ENCODE data around the gene ZNF274. TPM values are rescaled to one million over a fixed set of nuclear protein-coding genes. Genes with fewer than 3 reads are reported as not detected.
A peak's percentile ranks its signal among the peaks of the same experiment; 100 is the strongest.
"Not testable (repeated sequence)": the region's sequence is repeated elsewhere in the genome, so short reads cannot be mapped to it uniquely, and the experiment has no call there.

The ZNF274 gene
- total RNA-seq, 2 donors from 2014 or later = 15.6 to 31.6 TPM

- Histone ChIP-seq H3K27ac (peak overlapping the region in 2 of 4 donors; percentile 60 to 79), H3K4me1 (peaks cover 14% of the 10 kb centered on the region), H3K4me3 (peak overlapping the region; percentile 37 to 93), H3K36me3 (replicated peaks in 1 of 2; ENCODE audit: insufficient read depth in 1 of 2, low read depth in 2 of 2) (peaks cover 5 to 11% of the 10 kb centered on the region in 2 donors), H3K27me3 (no peaks in the 10 kb centered on the region), H3K9me3 (peaks cover 0 to 36% (median 2%) of the 10 kb centered on the region in 3 donors)
- TF ChIP-seq CTCF (IDR thresholded peaks at IDR 0.05) (no peak), POLR2A (IDR thresholded peaks at IDR 0.05) (no peak)
- DNase-seq = no peak
- intact Hi-C loops (cut with DNase I) = no loop called here
- WGBS, 2 donors = 15 to 20% methylated on average over 12 of the region's 13 CpGs
- no peak for ATAC-seq
Observed at GRCh38 chr19:58229255-58229639, 46.4 kb downstream of the ZNF274 start.

GRCh38 chr19:58237324-58237723, 54.5 kb downstream of the ZNF274 start:
- peaks cover 9 to 24% of the 10 kb centered on the region in 2 donors for H3K36me3 ChIP-seq (replicated peaks in 1 of 2; ENCODE audit: insufficient read depth in 1 of 2, low read depth in 2 of 2)
- H3K27me3 ChIP-seq = no peaks in the 10 kb centered on the region
- ATAC-seq (no peak), DNase-seq (no peak)
- peaks cover 0 to 72% (median 2%) of the 10 kb centered on the region in 3 donors for H3K9me3 ChIP-seq
- 93 to 97% methylated on average over 7 to 10 of the region's 10 CpGs for WGBS, 2 donors
- no peak overlapping the region for H3K4me3 ChIP-seq
- H3K27ac ChIP-seq = no peak overlapping the region
- no peak for TF ChIP-seq POLR2A (IDR thresholded peaks at IDR 0.05)
- TF ChIP-seq CTCF (IDR thresholded peaks at IDR 0.05) = no peak
- no peaks in the 10 kb centered on the region for H3K4me1 ChIP-seq
- intact Hi-C loops (cut with DNase I) = no loop called here

GRCh38 chr19:58243351-58243750, 60.5 kb downstream of the ZNF274 start:
- WGBS, 2 donors = 94 to 97% methylated on average over 6 of the region's 6 CpGs
- no peaks in the 10 kb centered on the region for H3K4me1 ChIP-seq
- intact Hi-C loops (cut with DNase I) = no loop called here
- no peaks in the 10 kb centered on the region for H3K27me3 ChIP-seq
- peaks cover 39 to 45% of the 10 kb centered on the region in 2 donors for H3K36me3 ChIP-seq (replicated peaks in 1 of 2; ENCODE audit: insufficient read depth in 1 of 2, low read depth in 2 of 2)
- H3K9me3 ChIP-seq = peaks cover 0 to 91% (median 7%) of the 10 kb centered on the region in 3 donors
- ATAC-seq (no peak), DNase-seq (no peak)
- no peak overlapping the region for H3K27ac ChIP-seq
- TF ChIP-seq CTCF (IDR thresholded peaks at IDR 0.05) (no peak), POLR2A (IDR thresholded peaks at IDR 0.05) (no peak)
- no peak overlapping the region for H3K4me3 ChIP-seq

- DNase-seq (no peak), ATAC-seq (no peak)
- Histone ChIP-seq H3K27me3 (no peaks in the 10 kb centered on the region), H3K36me3 (replicated peaks in 1 of 2; ENCODE audit: insufficient read depth in 1 of 2, low read depth in 2 of 2) (peaks cover 37 to 49% of the 10 kb centered on the region in 2 donors), H3K4me3 (no peak overlapping the region), H3K4me1 (no peaks in the 10 kb centered on the region), H3K9me3 (peaks cover 0 to 89% (median 7%) of the 10 kb centered on the region in 3 donors), H3K27ac (no peak overlapping the region)
- WGBS, 2 donors = 96 to 100% methylated on average over 3 of the region's 3 CpGs
- intact Hi-C loops (cut with DNase I) = no loop called here
- no peak for TF ChIP-seq POLR2A (IDR thresholded peaks at IDR 0.05)
- no peak for TF ChIP-seq CTCF (IDR thresholded peaks at IDR 0.05)
Observed at GRCh38 chr19:58248886-58249285, 66.0 kb downstream of the ZNF274 start.

GRCh38 chr19:58252102-58252685, 69.3 kb downstream of the ZNF274 start:
- Histone ChIP-seq H3K4me1 (no peaks in the 10 kb centered on the region), H3K27me3 (no peaks in the 10 kb centered on the region), H3K9me3 (peaks cover 0 to 90% (median 9%) of the 10 kb centered on the region in 3 donors), H3K27ac (no peak overlapping the region), H3K4me3 (no peak overlapping the region), H3K36me3 (replicated peaks in 1 of 2; ENCODE audit: insufficient read depth in 1 of 2, low read depth in 2 of 2) (peaks cover 15 to 21% of the 10 kb centered on the region in 2 donors)
- 92 to 97% methylated on average over 2 of the region's 2 CpGs for WGBS, 2 donors
- ATAC-seq (no peak), DNase-seq (no peak)
- intact Hi-C loops (cut with DNase I) = no loop called here
- TF ChIP-seq POLR2A (IDR thresholded peaks at IDR 0.05) = no peak
- TF ChIP-seq CTCF (IDR thresholded peaks at IDR 0.05) = no peak

- DNase-seq; H3K4me3 ChIP-seq; ATAC-seq; H3K4me1 ChIP-seq; intact Hi-C loops (cut with DNase I); H3K27ac ChIP-seq; H3K27me3 ChIP-seq: not testable (repeated sequence)
- WGBS, 2 donors = 49 to 85% methylated on average over 4 of the region's 4 CpGs
- H3K9me3 ChIP-seq = peaks cover 0 to 96% (median 9%) of the 10 kb centered on the region in 3 donors
- H3K36me3 ChIP-seq (replicated peaks in 1 of 2; ENCODE audit: insufficient read depth in 1 of 2, low read depth in 2 of 2) = peaks cover 8 to 15% of the 10 kb centered on the region in 2 donors
Observed at GRCh38 chr19:58258259-58258658, 75.4 kb downstream of the ZNF274 start.

Measured in body of pancreas (tissue), 4 donors.